Tibial artery (tissue), 4 donors: Measurements from ENCODE around the gene DEDD2.

ENCODE experiments used
- DNase-seq, 2 donors: peaks; one replicate each; pipeline ENCODE4 v3.0.0-alpha.2; 2019
- H3K27ac ChIP-seq, 2 donors: fragments of 200-600 bp; sonication (generic) in 1 of 2; 1 replicate in 1 of 2; 2 replicates in 1 of 2; pipeline ENCODE4 v1.5.1; 2018 to 2019; ENCODE audit warnings: mild to moderate bottlenecking in 1 of 2
- H3K27me3 ChIP-seq, 2 donors: fragments of 200-600 bp; sonication (generic) in 1 of 2; one replicate each; pipeline versions ENCODE4 v1.5.1 to v1.6.0; 2016 to 2019
- H3K36me3 ChIP-seq, 3 donors: fragments of 200-600 bp; sonication (generic) in 2 of 3; one replicate each; pipeline ENCODE4 v1.5.1; 2016 to 2019; ENCODE audit warnings: mild to moderate bottlenecking in 2 of 3
- H3K4me1 ChIP-seq, 4 donors: fragments of 200-600 bp; sonication (generic) in 2 of 4; 1 replicate in 3 of 4; 2 replicates in 1 of 4; pipeline ENCODE4 v1.5.1; 2016 to 2019
- H3K4me3 ChIP-seq, 2 donors: fragments of 200-600 bp; sonication (generic) in 1 of 2; 1 replicate in 1 of 2; 2 replicates in 1 of 2; pipeline ENCODE4 v1.5.1; 2018 to 2019; ENCODE audit warnings: mild to moderate bottlenecking in 2 of 2
- H3K9me3 ChIP-seq, 3 donors: fragments of 200-600 bp; sonication (generic) in 1 of 3; one replicate each; pipeline ENCODE4 v1.5.1; 2016 to 2019
- CTCF ChIP-seq, 2 experiments: fragments of 200-600 bp in 1 of 2; fragments of 450-650 bp in 1 of 2; IDR thresholded peaks; one replicate each; pipeline ENCODE4 v1.5.1; 2017 to 2019; ENCODE audit warnings: antibody characterized with exemption in 2 of 2, mild to moderate bottlenecking in 1 of 2, moderate library complexity in 1 of 2
- intact Hi-C: fragments of 100-400 bp; cut with DNase I; formaldehyde crosslinking; loops from one replicate; pipeline ENCODE4 v1.15.0; 2023; ENCODE audit warnings: low total_unique reads

DEDD2 gene

GRCh38 chr19:42150364-42150763 lies 67.1 kb downstream of the DEDD2 start:
- DNase-seq, result no peak
- TF ChIP-seq CTCF (IDR thresholded peaks at IDR 0.05), result no peak
- Histone ChIP-seq H3K27ac (no peak overlapping the region), H3K4me3 (no peak overlapping the region), H3K9me3 (no peaks in the 10 kb centered on the region), H3K4me1 (no peaks in the 10 kb centered on the region), H3K36me3 (no peaks in the 10 kb centered on the region), H3K27me3 (peaks cover 0 to 66% of the 10 kb centered on the region in 2 donors)
- intact Hi-C loops, result no loop called here

GRCh38 chr19:42149447-42150202 lies 67.9 kb downstream of the DEDD2 start:
- Histone ChIP-seq H3K4me1 (no peaks in the 10 kb centered on the region), H3K27me3 (peaks cover 0 to 59% of the 10 kb centered on the region in 2 donors), H3K27ac (no peak overlapping the region), H3K4me3 (no peak overlapping the region), H3K36me3 (no peaks in the 10 kb centered on the region), H3K9me3 (no peaks in the 10 kb centered on the region)
- intact Hi-C loops, result no loop called here
- no peak for DNase-seq
- no peak for TF ChIP-seq CTCF (IDR thresholded peaks at IDR 0.05)
